Activated CD8-positive, alpha-beta memory T cell treated with anti-CD3 and anti-CD28 coated beads, Interleukin-2, amount 50 U/mL, for 4 hours (primary cell): ENCODE measurements around the gene PPP4C.

Source experiments
- DNase-seq: peaks from one replicate; pipeline ENCODE4 v3.0.0-alpha.2; 2020

The PPP4C gene

DNA sequence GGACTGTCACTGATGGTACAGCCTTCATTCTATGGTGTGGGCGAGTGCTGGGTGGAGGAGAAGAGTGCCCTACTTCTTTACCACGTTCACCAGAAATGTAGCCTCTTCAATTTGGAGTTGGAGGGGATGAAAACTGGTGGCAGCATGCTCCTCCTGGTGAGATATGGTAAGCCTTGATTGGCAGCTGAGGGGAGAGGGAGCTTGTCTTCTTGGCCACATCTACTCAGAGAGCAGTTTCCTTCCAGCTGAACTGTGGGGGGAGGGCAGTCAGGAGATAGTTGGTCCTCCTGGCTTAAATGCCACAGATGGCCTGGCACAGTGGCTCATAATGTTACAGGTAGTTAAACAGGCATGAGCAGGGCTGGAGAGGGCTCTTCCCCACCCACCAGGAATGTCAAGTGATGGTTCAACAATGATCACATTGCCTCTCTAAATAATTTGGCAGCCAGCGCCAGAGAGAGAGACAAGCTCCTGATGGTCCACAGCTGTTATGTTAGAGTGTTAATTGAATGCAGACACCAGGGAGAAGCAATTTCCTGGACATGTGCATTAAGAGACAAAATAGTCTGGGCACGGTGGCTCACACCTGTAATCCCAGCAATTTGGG lies 56.2 kb downstream of the PPP4C start:
- no peak for DNase-seq

DNA sequence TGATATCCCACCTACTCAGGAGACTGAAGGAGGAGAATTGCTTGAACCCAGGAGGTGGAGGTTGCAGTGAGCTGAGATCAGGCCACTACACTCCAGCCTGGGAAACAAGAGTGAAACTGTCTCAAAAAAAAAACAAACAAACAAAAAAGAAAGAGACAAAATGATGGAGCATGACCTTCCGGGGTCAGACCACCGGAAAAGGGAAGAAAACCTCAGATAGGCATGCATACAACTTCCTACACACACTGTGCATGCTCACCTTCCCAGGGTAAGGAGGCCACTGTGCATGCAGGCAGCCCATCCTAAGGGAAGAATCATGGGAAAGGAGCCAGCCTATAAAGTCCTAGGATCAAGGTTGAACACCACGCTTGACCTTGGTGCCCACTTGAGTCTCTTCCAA lies 56.8 kb downstream of the PPP4C start:
- DNase-seq: no peak
